Esophagus (tissue), 2 donors: ENCODE measurements around the gene PTCD2. TPM values are rescaled to one million over a fixed set of nuclear protein-coding genes. Genes with fewer than 3 reads are reported as not detected.
"Not testable (repeated sequence)": the region's sequence is repeated elsewhere in the genome, so short reads cannot be mapped to it uniquely, and the experiment has no call there.

Experiments
- H3K27ac ChIP-seq, 2 donors: one replicate each; pipeline ENCODE4 v1.5.1; 2013; ENCODE audit warnings: low read depth in 2 of 2, mild to moderate bottlenecking in 2 of 2, inconsistent platforms in 1 of 2, low read length in 1 of 2, moderate library complexity in 1 of 2
- H3K27me3 ChIP-seq, 2 donors: one replicate each; pipeline ENCODE4 v1.6.1; 2013; ENCODE audit warnings: low read length in 2 of 2, control low read depth in 1 of 2, mild to moderate bottlenecking in 1 of 2; ENCODE audit not compliant: insufficient read depth in 2 of 2, control insufficient read depth in 1 of 2
- H3K36me3 ChIP-seq, 2 donors: one replicate each; pipeline ENCODE4 v1.6.1; 2013; ENCODE audit warnings: low read length in 1 of 2; ENCODE audit not compliant: control insufficient read depth in 2 of 2, insufficient read depth in 2 of 2
- H3K4me1 ChIP-seq, 2 donors: one replicate each; pipeline ENCODE4 v1.6.1; 2013; ENCODE audit warnings: low read length in 1 of 2; ENCODE audit not compliant: control insufficient read depth in 2 of 2, insufficient read depth in 2 of 2
- H3K4me3 ChIP-seq, 2 donors: one replicate each; pipeline ENCODE4 v1.5.1; 2013; ENCODE audit warnings: low read length in 2 of 2, mild to moderate bottlenecking in 2 of 2, low read depth in 1 of 2, moderate library complexity in 1 of 2
- H3K9me3 ChIP-seq, 2 donors: one replicate each; pipeline ENCODE4 v1.6.1; 2013; ENCODE audit warnings: mild to moderate bottlenecking in 2 of 2, low read depth in 1 of 2, low read length in 1 of 2, moderate library complexity in 1 of 2; ENCODE audit not compliant: control insufficient read depth in 2 of 2, insufficient read depth in 1 of 2
- WGBS, 2 donors: extraction: QIAGEN DNeasy Blood & Tissue Kit; methylation state at CpG; one replicate each; pipeline ENCODE4 v1.1.7; 2013; 5-methylcytosine and 5-hydroxymethylcytosine counted together
- polyA plus RNA-seq, 2 donors: library from polyadenylated mRNA; stranded (reverse); fragments of 200-250 nt; gene quantifications; one replicate each; pipeline ENCODE4 v1.2.3, GENCODE V29; 2013
- donor health status: healthy with polysubstance abuse.
- donor health status: Bipolar disorder and iron deficiency.

Gene PTCD2
- polyA plus RNA-seq, 2 donors, result 1.9 to 3.2 TPM

GRCh38 chr5:72307573-72307967 lies 12.6 kb upstream of the PTCD2 start:
- H3K36me3 ChIP-seq, result peaks cover 2 to 7% of the 10 kb centered on the region in 2 donors
- peak overlapping the region; percentile 59 to 83 for H3K4me3 ChIP-seq
- no peaks in the 10 kb centered on the region for H3K4me1 ChIP-seq
- no peaks in the 10 kb centered on the region for H3K27me3 ChIP-seq
- no peaks in the 10 kb centered on the region for H3K9me3 ChIP-seq
- peak overlapping the region; percentile 98 to 99 for H3K27ac ChIP-seq
- whole genome bisulfite sequencing, 2 donors, result 4 to 5% methylated on average over 8 of the region's 8 CpGs

- peaks cover 2 to 7% of the 10 kb centered on the region in 2 donors for H3K36me3 ChIP-seq
- H3K4me3 ChIP-seq, result peak overlapping the region; percentile 59 to 83
- H3K27me3 ChIP-seq, result no peaks in the 10 kb centered on the region
- H3K4me1 ChIP-seq, result no peaks in the 10 kb centered on the region
- no peaks in the 10 kb centered on the region for H3K9me3 ChIP-seq
- H3K27ac ChIP-seq, result peak overlapping the region; percentile 98 to 99
- 1% methylated on average over 75 to 76 of the region's 76 CpGs for WGBS, 2 donors
These were observed 12.0 kb upstream of the PTCD2 start for GRCh38 chr5:72307968-72308852.

GRCh38 chr5:72308853-72309191 lies 11.4 kb upstream of the PTCD2 start:
- Histone ChIP-seq H3K27ac (peak overlapping the region; percentile 44 to 49), H3K27me3 (no peaks in the 10 kb centered on the region), H3K4me1 (no peaks in the 10 kb centered on the region), H3K4me3 (no peak overlapping the region), H3K9me3 (no peaks in the 10 kb centered on the region), H3K36me3 (peaks cover 2 to 7% of the 10 kb centered on the region in 2 donors)
- WGBS, 2 donors, result 68% methylated on average over 6 of the region's 6 CpGs

DNA sequence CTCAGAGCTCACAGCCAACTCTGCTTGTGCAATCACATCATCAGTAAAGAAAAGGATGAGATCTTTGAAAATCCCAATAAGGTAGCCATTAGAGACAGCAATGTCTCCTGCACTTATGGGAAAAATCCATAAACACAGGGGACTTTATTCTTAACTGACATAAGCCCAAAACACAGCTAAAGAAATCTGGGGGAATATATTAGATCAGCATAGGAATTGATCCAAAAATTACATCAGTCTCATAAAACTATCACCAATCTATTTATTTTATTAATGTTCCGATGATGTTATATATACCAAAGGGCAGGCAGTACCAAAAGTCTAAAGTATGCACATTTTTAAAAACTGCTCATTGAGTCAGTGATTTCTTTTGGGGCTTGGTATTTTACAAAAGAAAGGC lies 7.0 kb upstream of the PTCD2 start:
- no peaks in the 10 kb centered on the region for H3K27me3 ChIP-seq
- no peak overlapping the region for H3K27ac ChIP-seq
- H3K36me3 ChIP-seq, result peaks cover 2 to 7% of the 10 kb centered on the region in 2 donors
- 82 to 93% methylated on average over 1 of the region's 1 CpG for WGBS, 2 donors
- no peak overlapping the region for H3K4me3 ChIP-seq
- peaks cover 0 to 2% of the 10 kb centered on the region in 2 donors for H3K4me1 ChIP-seq
- H3K9me3 ChIP-seq, result no peaks in the 10 kb centered on the region

GRCh38 chr5:72314571-72315172 lies 5.5 kb upstream of the PTCD2 start:
- H3K36me3 ChIP-seq, result peaks cover 2 to 7% of the 10 kb centered on the region in 2 donors
- H3K9me3 ChIP-seq, result no peaks in the 10 kb centered on the region
- WGBS, 2 donors, result 74 to 76% methylated on average over 3 of the region's 3 CpGs
- no peaks in the 10 kb centered on the region for H3K27me3 ChIP-seq
- H3K4me1 ChIP-seq, result peaks cover 0 to 2% of the 10 kb centered on the region in 2 donors
- H3K27ac ChIP-seq, result no peak overlapping the region
- no peak overlapping the region for H3K4me3 ChIP-seq

- H3K9me3 ChIP-seq, H3K36me3 ChIP-seq, H3K4me1 ChIP-seq, H3K27me3 ChIP-seq: not testable (repeated sequence)
- 6% methylated on average over 28 of the region's 28 CpGs for WGBS, 2 donors
- Histone ChIP-seq H3K4me3 (peak overlapping the region; percentile 64 to 91), H3K27ac (peak overlapping the region; percentile 61 to 80)
These were observed 668 bp upstream of the PTCD2 start for GRCh38 chr5:72319435-72319975.

DNA sequence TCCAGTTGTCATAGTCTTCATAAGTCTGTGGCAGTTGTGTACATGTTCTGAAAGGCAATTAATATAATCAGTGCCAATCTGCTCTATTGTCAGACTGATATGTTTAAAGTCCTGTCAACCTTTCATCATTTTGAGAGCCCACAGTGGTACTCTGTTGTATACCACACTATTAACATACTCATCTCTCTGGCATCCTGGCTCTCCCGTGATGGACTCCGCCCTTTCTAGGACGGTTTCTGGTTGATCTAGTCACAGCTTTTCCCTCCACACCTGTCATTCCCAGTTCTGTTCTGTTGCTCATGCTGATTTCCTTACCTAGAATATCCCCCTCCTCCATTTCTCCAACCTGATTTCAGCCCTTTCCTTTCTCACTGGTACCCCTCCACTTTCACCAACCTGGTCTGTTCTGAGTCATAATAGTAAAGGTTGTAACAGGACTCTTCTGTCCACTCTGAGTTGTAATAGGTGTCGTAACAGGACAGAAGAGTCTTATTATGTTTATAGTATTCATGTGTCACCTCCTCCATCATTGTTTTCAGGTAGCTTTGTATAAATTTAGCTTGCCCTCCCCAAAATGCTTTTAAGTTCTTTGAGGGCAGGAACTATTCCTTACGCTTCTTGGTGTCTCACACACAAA lies 4.1 kb downstream of the PTCD2 start:
- Histone ChIP-seq H3K9me3 (no peaks in the 10 kb centered on the region), H3K27ac (no peak overlapping the region), H3K4me3 (no peak overlapping the region), H3K36me3 (peaks cover 0 to 12% of the 10 kb centered on the region in 2 donors), H3K27me3 (no peaks in the 10 kb centered on the region), H3K4me1 (no peaks in the 10 kb centered on the region)
- 79 to 81% methylated on average over 5 of the region's 5 CpGs for WGBS, 2 donors

DNA sequence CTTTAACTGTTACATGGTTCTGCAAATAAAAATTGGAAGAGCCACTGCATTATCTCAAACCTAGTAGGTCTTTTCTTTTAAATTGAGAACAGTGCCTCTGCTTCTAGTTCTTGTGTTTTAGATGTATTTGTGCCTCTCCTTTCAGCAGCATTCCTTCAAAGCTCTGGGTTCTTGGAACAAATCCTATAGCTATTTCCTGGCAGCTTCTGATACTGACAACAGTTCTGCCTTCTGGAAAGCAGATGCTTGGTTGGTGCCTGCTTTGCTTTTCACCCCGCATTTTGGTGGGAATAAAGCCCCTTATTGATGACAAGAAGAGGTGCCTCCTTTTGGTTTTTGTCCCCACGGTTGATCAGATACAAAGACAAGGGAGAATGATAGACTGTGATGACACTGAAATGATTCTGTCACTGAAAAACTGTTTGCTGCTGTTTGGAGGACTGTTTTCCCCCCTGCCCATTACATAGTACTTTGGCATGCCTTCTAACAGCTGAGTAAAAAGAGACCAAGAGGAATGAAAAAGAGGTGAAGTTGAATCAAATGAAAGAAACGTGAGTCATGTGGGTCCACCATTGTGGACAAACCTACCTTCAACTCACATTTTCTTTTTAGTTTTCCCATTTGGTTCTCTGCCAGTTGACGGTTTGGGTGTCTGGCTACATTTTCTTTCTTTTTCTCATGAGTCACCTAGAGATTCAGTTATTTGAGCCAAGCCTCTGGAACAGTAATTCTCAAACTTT lies 5.6 kb downstream of the PTCD2 start:
- WGBS, 2 donors, result 40 to 59% methylated on average over 4 of the region's 4 CpGs

DNA sequence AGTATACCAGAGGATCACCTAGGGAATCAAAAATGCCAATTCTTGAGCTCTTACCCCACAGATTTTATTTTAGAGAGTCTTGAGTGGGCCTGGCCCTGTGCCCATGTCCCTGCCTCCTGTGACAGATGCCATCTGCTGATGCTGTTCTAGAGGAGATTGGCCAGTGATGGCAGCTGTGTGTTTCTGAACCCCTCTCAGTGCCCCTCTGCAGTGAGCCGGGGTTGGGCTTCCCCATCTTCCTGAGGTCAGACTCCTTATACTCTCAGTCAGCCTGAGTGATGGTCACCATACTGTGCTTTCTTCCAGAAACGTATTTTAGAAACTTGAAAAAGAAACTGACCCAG lies 6.1 kb downstream of the PTCD2 start:
- peak overlapping the region in 1 of 2 donors; percentile 31 for H3K27ac ChIP-seq
- WGBS, 2 donors, result 79 to 85% methylated on average over 2 of the region's 2 CpGs
- no peaks in the 10 kb centered on the region for H3K4me1 ChIP-seq
- H3K27me3 ChIP-seq, result no peaks in the 10 kb centered on the region
- no peaks in the 10 kb centered on the region for H3K9me3 ChIP-seq
- H3K4me3 ChIP-seq, result no peak overlapping the region
- H3K36me3 ChIP-seq, result peaks cover 0 to 12% of the 10 kb centered on the region in 2 donors

More for the DNA sequence above, 5.6 kb downstream of the PTCD2 start:
- H3K36me3 ChIP-seq, result peaks cover 0 to 12% of the 10 kb centered on the region in 2 donors
- no peaks in the 10 kb centered on the region for H3K4me1 ChIP-seq
- no peaks in the 10 kb centered on the region for H3K9me3 ChIP-seq
- no peaks in the 10 kb centered on the region for H3K27me3 ChIP-seq
- no peak overlapping the region for H3K4me3 ChIP-seq
- peak overlapping the region in 1 of 2 donors; percentile 19 for H3K27ac ChIP-seq
